ENCODE data around the gene UBE4A.

UBE4A gene

GRCh38 chr11:118359295-118359958 lies at the start of gene UBE4A:
UBE4A (plus strand) TSS chr11:118359600; CDS start chr11:118365081, 5,481 bp downstream.
- TF ChIP-seq ZFX (IDR thresholded peaks at IDR 0.05; ENCODE audit: borderline replicate concordance) (no peak), CTCF (IDR thresholded peaks at IDR 0.05) (no peak)
- peak within 1 kb of the TSS; percentile 47 for H3K27ac ChIP-seq

- H3K27ac ChIP-seq, result no peak overlapping the region
- TF ChIP-seq ZFX (IDR thresholded peaks at IDR 0.05; ENCODE audit: borderline replicate concordance) (no peak), CTCF (IDR thresholded peaks at IDR 0.05) (no peak)
Measured at GRCh38 chr11:118310271-118310670, 49.1 kb upstream of the UBE4A start.

GRCh38 chr11:118310781-118311485 lies 48.5 kb upstream of the UBE4A start:
- no peak overlapping the region for H3K27ac ChIP-seq
- no peak for TF ChIP-seq CTCF (IDR thresholded peaks at IDR 0.05)
- TF ChIP-seq ZFX (IDR thresholded peaks at IDR 0.05; ENCODE audit: borderline replicate concordance), result no peak

- no peak overlapping the region for H3K27ac ChIP-seq
- no peak for TF ChIP-seq ZFX (IDR thresholded peaks at IDR 0.05; ENCODE audit: borderline replicate concordance)
- TF ChIP-seq CTCF (IDR thresholded peaks at IDR 0.05), result no peak
Measured at GRCh38 chr11:118311518-118311917, 47.9 kb upstream of the UBE4A start.

GRCh38 chr11:118312328-118312727 lies 47.1 kb upstream of the UBE4A start:
- no peak for TF ChIP-seq ZFX (IDR thresholded peaks at IDR 0.05; ENCODE audit: borderline replicate concordance)
- no peak for TF ChIP-seq CTCF (IDR thresholded peaks at IDR 0.05)
- no peak overlapping the region for H3K27ac ChIP-seq

- TF ChIP-seq ZFX (IDR thresholded peaks at IDR 0.05; ENCODE audit: borderline replicate concordance), result no peak
- TF ChIP-seq CTCF (IDR thresholded peaks at IDR 0.05), result no peak
- H3K27ac ChIP-seq, result no peak overlapping the region
Measured at GRCh38 chr11:118313242-118313641, 46.2 kb upstream of the UBE4A start.

GRCh38 chr11:118314988-118315411 lies 44.4 kb upstream of the UBE4A start:
- TF ChIP-seq CTCF (IDR thresholded peaks at IDR 0.05) (no peak), ZFX (IDR thresholded peaks at IDR 0.05; ENCODE audit: borderline replicate concordance) (no peak)
- H3K27ac ChIP-seq, result no peak overlapping the region
